Hematopoietic multipotent progenitor cell treated with erythropoietin and hydrocortisone succinate and interleukin-3 and kit ligand, for 6 days (in vitro differentiated cells): ENCODE results near the gene RGS12.
A peak's percentile ranks its signal among the peaks of the same experiment; 100 is the strongest.
"Not testable (repeated sequence)": the region's sequence is repeated elsewhere in the genome, so short reads cannot be mapped to it uniquely, and the experiment has no call there.

Experiments
- DNase-seq: peaks from one replicate; pipeline ENCODE4 v3.0.0-alpha.2; 2015

The RGS12 gene

GRCh38 chr4:3299976-3300671 is 7.3 kb downstream of the RGS12 start:
- DNase-seq: no peak

GRCh38 chr4:3300882-3301281 is 8.1 kb downstream of the RGS12 start:
- not testable (repeated sequence) for DNase-seq

GRCh38 chr4:3301450-3302172 is 8.8 kb downstream of the RGS12 start:
- DNase-seq: no peak

GRCh38 chr4:3302173-3302785 is 9.5 kb downstream of the RGS12 start:
- DNase-seq: no peak

- DNase-seq: no peak
Observed at GRCh38 chr4:3302786-3303564, 10.2 kb downstream of the RGS12 start.

- DNase-seq: no peak
Observed at GRCh38 chr4:3303565-3303824, 10.7 kb downstream of the RGS12 start.

- DNase-seq: no peak
Observed at GRCh38 chr4:3303923-3304710, 11.3 kb downstream of the RGS12 start.

- no peak for DNase-seq
Observed at GRCh38 chr4:3304831-3305609, 12.2 kb downstream of the RGS12 start.

GRCh38 chr4:3305610-3306371 is 13.0 kb downstream of the RGS12 start:
- peak; percentile 65 for DNase-seq

- DNase-seq: no peak
Observed at GRCh38 chr4:3306450-3306849, 13.6 kb downstream of the RGS12 start.

GRCh38 chr4:3307060-3307459 is 14.2 kb downstream of the RGS12 start:
- DNase-seq: no peak

- DNase-seq: no peak
Observed at GRCh38 chr4:3307486-3307885, 14.7 kb downstream of the RGS12 start.

- DNase-seq: no peak
Observed at GRCh38 chr4:3307891-3308575, 15.2 kb downstream of the RGS12 start.

GRCh38 chr4:3308691-3309090 is 15.9 kb downstream of the RGS12 start:
- no peak for DNase-seq

GRCh38 chr4:3310301-3311094 is 17.7 kb downstream of the RGS12 start:
- no peak for DNase-seq

GRCh38 chr4:3311095-3311372 is 18.2 kb downstream of the RGS12 start:
- no peak for DNase-seq

- no peak for DNase-seq
Observed at GRCh38 chr4:3311489-3312171, 18.8 kb downstream of the RGS12 start.

- no peak for DNase-seq
Observed at GRCh38 chr4:3312362-3312761, 19.5 kb downstream of the RGS12 start.

- DNase-seq: no peak
Observed at GRCh38 chr4:3313139-3313538, 20.3 kb downstream of the RGS12 start.
